NAMALWA (cell line): Measurements from ENCODE around the gene IL32.

Experiments
- DNase-seq: peaks from one replicate; pipeline ENCODE4 v3.0.0-alpha.2; 2015; ENCODE audit warnings: low spot score

The IL32 gene

DNA sequence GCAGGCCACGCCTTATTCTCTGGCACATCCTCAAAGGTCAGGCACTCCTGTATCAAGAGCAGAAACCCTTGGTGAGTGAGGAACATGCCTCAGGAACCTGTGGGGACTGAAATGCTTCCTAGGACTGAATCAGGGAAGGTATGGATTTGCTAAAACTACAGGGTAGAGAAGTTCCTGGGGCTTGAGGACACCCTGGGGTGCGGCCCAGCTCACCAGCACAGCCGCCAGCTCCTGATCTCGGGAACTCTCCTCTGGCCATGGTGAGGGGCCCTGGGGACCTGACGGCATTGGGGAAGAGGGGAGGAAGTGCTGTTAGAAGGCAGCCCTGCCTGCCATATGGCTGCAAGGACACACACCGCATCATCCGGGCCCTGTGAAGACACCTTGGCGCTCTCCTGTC is 26.1 kb downstream of the IL32 start:
- DNase-seq = no peak

DNA sequence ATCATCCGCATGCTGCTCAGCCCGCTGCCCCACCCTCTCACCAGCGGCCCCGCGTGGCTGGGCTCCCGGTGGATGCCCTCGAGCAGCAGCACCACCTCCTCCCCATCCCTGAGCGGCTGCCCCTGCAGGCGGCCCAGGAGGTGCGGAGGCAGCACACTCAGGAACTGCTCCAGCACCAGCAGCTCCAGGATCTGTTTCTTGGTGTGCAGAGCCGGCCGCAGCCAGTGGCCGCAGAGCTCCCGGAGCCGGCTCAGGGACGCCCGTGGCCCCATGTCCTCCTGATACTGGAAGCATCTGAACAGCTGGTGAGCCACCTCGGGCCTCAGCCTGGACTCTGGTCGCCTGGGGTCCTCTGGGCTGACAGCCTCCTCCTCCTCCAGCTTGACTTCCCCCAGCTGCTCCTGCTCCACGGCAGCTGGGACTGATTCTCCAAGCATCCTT is 27.1 kb downstream of the IL32 start:
- DNase-seq = no peak

DNA sequence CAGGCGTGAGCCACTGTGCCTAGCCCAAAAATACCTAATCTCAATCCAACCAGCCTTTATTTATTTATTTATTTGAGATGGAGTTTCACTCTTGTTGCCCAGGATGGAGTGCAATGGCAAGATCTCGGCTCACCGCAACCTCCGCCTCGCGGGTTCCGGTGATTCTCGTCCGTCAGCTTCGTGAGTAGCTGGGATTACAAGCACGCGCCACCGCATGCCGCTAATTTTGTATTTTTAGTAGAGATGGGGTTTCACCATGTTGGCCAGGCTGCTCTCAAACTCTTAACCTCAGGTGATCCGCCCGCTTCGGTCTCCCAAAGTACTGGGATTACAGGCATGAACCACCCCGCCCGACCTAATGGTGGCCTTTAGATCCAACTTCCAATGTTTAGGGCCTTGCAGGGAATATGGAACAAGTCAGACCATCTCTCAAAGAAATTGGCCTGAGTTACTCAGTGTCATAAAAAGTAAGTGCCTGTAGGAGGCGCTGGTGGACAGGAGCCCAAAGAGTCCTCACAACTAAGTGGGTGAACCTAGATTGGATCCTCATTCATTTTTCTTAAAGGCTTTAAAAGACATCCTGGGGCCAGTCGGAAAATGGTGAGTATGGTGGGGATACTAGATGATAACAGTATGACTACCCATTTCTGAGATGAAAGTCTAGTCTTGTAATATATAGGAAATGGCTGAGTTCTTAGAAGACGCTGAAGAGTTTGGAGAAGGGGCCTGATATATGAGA is 29.0 kb downstream of the IL32 start:
- peak; percentile 78 for DNase-seq

DNA sequence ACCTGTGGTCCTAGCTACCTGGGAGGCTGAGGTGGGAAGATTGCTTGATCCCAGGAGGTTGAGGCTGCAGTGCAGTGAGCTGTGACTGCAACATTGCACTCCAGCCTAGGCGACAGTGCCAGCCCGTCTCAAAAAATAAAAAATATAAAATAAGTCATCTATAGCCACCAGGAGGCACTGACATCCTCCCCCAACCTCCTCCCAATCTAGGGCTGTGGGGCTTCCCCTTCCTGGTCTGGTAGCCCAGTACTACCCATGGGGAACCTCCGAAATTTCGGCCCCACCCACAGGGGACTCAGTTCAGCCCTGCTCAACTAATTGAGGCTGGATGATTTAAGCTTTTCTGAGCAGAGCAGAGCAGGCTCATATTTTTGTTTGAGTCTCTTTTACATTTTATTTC is 30.4 kb downstream of the IL32 start:
- peak; percentile 80 for DNase-seq

DNA sequence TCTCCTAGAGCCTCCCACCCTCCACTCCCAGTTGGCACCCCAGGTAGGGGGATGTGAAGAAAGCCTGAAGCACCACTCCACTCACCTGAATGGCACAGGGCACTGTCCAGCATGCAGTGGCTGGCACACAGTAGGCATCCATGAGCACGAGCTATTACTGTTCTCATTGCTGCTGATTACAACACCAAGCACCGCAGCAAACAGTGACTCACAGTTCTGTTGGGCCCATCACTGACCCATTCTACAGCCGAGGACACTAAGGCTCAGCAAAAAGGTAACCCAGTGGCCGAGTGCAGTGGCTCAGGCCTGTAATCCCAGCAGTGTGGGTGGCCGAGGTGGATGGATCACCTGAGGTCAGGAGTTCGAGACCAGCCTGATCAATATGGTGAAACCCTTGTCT is 30.9 kb downstream of the IL32 start:
- no peak for DNase-seq

DNA sequence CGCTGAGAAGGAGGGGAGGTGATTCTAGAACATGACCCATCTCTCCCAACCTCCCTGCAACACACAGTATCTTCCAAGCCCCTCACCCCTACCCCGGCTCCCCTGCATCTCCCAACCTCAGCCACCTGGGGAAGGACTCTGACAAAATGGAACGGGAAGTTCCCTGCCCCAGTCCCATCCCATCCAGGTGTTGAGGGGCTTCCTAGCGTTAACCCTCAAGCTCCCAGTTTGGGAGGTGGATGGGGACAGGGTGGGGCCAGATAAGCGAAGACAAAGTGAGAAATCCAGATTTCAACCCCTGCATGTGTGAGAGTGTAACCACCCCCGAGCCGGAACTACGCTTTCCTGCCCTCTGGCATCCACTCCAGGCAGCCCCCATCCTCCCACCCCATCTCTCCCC is 31.8 kb downstream of the IL32 start:
- no peak for DNase-seq

DNA sequence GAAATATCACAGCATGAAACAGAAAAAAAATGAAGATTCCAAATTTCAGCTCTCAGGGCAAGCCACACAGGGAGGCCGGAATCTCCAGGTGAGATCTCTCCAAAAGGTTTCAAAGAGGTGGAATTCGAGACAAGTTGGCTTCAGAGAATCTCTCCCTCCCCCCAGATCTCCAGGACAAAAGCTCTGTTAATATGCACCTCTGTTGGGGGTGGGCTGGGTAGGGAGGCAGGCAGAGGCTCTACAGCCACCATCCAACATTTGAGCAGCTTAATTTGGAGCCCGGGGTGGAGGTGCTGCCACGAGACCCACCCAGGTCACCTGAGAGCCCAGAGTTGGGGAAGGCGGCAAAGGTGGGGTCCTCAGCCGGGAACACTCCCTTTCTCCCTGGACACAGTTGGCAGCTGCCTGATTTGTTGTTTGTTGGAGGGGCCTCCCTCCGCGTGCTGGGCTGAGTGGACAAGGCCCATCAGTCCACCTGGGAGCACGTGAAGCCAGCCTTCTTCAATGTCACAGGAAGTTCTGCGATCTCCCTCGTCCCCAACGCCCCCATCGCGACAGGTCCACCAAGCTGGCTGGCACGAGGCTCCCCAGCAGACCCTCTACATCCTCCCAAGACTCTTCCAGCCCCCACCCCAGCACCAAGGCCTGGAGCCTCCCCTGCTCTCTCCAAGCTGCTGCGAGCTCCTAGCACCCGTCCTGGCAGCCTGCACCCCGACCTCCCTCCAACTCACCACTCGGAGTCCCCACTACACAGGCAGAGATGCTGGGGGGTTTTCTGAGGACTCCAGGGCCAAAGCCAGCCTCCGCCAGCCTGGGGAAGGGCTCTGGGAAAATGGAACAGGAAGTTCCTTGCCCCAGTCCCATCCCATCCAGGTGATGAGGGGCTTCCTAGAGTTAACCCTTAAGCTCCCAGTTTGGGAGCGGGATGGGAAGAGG is 33.3 kb downstream of the IL32 start, which contains the start of gene ZSCAN10:
Gene ZSCAN10, minus strand, starts transcription at position 836 of the 936 bp plus-strand sequence. CDS start 6,357 bp downstream, outside the sequence.
- DNase-seq = no peak

DNA sequence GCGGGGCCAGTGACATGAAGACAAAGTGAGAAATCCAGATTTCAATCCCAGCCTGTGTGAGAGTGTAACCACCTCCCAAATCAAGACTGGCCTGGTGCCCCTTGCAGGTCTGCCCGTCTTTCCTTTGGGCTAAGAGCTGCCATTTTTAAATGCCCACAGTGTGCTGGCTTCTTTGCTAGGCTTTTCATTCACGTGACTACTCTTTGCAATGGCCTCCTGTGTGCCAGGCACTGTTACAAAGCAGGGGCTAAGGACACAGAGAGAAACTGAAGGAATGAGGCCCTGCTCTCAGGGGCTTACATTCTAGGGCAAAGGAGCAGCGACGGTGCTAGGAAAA is 33.9 kb downstream of the IL32 start:
- no peak for DNase-seq

DNA sequence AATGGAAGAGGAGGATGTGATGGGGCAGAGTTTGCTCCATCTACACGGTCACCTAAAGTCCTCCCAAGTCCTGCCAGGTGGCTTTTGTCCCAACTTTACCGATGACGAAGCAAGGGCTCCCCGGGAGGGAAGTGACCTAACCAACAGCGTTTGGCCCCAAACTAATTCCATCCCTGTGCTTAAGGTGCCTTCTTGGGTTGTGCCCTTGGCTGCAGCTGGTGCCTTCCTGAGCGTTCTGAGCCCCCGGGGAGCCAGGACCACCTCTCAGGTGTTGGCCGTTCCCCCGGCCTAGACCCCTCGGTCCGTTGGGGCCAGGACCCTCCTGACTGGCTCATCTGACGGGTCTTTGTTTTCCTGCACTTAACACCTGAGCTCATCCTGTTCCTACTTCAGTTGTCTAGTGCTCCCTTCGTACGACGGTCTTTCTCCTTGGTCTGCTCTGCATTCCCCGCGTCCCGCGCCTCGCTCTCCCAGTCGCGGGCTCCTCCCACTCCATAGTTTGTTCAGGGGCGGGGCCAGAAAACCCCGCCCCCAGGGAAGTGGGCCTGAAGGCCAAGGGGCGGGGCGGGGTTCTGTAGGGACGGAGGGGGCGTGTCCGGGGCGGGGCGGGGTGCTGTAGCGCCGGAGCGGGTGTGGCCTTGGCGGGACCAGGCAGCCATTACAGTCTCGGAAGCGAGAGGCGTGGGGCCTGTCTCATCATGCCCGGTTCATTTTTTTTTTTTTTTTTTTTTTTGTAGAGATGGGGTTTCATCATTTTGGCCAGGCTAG is 34.5 kb downstream of the IL32 start:
- DNase-seq = peak; percentile 89

DNA sequence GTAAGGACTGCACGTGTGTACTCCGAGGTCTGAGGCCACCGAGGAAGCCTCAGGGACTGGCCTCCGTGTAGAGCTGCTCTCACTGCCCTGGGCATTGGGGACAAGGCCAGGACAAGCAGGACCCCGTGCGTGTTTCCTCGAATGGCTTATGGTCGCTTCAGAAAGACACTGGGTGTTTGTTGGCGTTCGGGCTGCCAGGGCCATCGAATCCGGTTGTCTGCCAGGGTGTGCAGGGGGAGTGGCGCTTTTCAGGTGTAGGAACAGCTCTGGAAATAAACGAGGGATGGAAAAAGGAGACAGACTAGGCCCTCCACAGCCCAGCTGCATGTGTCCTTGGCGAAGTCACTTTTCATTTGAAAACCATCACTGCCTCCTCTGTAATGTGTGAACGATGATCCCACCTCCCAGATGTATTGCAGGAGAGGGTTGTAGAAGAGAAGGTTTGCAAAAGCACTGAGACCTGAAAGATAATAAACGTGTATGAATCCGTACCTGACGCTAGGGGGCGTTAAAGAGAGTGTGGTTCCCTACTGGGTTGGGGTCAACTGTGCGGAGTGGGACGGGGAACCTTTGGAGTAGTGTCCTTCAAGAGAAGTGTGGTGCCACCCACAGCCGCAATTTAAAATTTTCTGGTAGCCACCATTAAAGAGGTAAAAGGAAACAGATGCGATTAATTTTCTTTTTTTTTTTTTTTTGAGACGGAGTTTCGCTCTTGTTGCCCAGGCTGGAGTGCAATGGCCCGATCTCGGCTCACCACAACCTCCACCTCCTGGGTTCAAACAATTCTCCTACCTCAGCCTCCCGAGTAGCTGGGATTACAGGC is 35.8 kb downstream of the IL32 start:
- DNase-seq = peak; percentile 67

DNA sequence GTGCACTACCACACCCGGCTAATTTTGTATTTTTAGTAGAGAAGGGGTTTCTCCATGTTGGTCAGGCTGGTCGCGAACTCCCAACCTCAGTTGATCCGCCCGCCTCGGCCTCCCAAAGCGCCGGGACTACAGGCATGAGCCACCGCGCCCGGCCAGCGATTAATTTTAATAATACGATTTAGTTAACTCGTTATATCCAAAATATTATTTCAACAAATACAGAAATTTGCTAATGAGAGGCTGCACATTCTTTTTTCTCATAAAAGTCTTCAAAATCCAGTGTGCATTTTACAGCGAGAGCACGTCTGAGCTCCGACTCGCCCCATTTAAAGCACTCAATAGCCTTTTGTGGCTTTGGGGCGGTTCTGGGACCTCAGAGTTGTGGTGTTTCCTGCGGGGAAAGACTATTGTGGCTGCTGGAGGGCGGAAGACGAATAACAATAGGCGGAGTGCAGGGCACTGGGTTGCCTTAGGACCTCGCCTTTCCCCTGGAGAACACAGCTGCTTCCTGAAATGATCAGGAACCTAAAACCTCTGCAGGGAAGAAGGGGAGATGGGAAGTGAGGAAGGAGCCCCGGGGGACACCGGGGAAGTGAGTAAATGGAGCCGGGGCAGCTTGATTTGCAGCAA is 36.5 kb downstream of the IL32 start:
- no peak for DNase-seq

DNA sequence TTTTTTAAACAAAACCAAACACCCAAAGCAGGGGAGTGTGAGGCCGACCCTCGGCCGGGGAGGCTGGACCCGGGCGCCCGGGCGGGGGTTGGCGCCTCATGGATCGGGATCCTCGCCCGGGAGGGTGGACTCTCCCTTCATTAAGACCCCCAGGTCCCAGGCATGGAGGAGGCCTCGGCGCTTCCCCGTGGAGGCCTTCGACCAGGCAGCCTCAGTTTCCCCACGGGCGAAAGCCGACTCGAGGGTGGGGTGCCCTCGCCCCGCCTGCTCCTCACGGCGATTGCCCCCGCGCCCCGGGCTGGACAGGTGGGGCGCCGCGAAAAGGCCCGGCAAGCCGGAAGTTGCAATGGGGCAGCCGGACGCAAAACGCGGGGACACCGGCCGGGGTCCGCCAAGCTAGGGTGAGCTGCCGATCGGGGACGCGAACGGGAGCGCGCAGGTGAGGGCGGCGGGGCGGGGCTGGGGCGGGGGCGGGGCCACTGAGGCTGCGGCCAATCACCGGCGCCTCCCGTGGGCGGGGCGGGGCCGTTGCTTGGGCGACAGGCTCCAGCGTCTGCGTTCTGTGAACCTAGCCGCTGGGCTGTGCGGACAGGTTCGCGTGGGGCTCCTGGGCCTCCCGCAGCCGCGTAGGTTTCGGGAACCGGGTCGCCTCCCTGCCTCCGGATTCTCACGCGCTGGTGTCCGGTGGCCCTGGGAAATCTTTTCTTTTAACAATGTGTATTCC is 40.9 kb downstream of the IL32 start:
- peak; percentile 92 for DNase-seq

DNA sequence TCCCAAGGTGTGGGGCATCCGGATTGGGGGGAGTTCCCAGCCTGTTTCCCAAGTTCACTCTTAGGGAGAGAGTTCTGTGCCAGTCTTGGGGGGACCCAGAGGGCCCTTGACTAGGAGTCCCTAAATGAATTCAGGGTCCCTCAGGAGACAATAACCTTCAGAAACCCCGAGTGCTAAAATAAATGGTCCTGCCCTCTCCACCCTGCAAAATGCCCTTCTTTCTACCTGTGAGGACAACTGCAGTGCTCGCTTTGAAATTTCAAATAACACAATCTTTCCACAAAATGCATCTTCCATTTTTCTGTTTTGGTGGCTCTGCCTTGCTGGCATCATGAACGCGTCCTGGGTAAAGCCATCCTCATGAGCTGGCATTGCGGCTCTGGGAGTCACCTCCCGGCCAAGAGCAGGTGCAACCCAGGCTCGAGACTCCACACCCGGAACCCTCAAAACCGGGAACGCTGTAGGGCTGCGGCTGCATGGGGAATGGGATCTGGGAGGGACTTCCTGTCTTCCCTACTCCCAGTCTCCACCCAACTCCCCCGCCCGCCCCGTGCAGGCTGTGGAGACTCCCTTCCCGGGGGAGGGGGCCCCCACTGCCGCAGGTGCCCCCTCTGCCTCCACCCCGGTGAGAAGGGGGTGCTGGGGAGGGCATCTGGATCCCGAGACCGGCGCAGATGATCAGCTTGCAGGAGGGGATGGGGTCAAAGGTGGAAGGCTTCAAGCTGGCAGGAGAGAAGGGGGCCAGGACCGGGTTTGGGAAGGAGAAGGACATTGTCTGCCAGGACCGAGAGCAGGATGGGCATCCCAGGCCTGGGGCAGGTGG is 46.8 kb downstream of the IL32 start, which contains the start of gene ZNF205:
Gene ZNF205, plus strand, starts transcription at position 529 of the 823 bp plus-strand sequence. CDS start 845 bp downstream, outside the sequence.
- DNase-seq = no peak

DNA sequence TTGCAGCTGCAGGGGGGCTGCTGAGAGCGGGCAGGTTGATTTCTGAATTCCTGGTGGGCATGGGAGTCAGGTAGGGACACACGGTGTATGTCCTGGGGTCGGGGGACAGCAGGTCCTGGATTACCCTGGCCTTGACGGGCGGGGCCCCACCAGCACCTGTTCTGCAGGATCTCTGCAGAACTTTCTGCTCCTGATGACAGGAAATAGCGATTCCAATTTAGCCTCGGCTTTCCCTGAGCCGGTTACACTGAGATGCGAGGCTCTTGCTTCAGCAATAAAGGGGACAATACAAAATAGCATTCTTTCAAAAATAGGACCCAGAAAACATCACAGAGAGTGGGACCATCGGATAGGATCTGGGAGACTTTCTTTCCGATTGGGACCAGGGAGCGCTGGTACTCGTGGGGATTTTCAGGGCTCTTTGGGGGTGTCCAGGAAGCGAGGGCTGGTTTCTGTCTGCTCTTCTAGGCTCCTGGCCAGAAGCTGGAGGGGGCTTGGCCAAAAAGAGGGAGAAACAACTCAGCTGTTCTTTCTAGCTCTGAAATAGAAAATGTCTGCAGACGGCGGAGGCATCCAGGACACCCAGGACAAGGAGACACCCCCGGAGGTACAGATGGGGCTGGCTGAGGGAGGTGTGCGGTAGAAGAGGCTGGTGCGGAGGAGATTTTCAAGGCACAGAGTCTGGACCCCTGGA is 47.6 kb downstream of the IL32 start:
- DNase-seq = no peak

DNA sequence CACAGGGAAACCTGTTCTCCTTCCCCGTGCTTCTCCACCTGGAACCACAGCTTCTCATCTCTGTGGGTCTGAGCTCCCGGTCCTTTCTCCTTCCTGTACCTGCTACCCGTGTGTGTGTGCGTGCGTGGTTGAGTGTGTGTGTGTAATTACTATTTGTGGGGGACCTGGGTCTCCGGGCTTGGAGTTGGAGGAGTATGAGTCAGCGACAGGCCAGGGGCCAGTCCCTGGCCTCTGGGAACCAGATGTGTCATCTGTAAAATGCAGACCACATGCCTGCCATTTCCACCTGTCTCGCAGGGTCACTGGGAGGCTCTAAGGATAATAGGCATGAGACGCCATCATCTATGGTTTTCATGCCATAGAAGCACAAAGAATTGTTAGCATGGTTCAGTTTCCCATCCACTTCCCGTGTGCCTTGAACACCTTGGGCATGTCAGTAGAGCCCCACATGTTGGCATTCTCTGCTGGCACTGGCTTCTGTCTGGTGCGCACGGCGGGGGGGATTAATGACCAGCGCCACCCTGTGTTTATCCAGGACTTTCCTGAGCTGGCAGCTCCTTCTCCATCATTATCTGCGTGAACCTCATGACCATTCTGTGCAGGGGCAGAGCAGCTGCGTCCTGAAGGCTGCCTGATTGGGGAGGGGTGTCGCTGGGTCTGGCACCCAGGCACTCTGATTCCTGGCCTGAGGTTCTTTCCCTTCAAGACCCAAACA is 48.5 kb downstream of the IL32 start:
- DNase-seq = no peak

DNA sequence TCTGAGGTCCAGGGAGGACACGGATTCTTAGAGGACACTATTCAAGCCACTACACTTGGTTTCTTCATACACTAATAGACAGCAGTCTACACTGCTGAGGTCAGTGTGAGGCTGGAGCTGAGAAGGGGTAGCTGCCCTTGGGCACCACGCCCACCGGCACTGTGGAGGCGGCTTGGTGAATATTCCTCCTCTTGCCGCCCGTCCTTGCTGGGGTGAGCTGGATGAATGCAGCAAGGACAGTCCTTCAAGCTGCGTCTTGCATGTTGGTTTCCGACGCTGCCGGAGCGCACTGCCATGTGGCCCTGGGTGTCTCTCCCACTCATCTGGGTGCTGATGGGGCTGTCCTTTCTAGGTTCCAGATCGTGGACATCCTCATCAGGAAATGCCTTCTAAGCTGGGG is 49.6 kb downstream of the IL32 start:
- DNase-seq = no peak

DNA sequence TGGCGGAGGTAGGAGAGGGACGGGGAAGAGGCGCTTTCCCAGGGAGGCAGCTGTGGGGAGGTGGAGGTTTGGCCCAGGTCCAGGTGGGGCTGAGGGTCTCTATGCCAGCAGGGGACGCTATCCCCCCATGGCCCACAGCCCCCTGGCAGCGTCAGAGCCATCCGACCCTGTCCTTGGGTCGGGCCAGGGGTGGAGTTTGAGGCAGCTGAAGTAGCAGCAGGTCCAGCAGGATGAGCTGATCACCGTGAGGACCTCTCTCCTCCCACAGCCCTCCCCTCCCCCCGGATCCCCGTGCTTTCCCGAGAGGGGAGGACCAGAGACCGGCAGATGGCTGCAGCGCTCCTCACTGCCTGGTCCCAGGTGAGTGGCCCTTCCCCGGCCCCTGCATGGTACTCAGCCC is 50.1 kb downstream of the IL32 start:
- DNase-seq = peak; percentile 45

DNA sequence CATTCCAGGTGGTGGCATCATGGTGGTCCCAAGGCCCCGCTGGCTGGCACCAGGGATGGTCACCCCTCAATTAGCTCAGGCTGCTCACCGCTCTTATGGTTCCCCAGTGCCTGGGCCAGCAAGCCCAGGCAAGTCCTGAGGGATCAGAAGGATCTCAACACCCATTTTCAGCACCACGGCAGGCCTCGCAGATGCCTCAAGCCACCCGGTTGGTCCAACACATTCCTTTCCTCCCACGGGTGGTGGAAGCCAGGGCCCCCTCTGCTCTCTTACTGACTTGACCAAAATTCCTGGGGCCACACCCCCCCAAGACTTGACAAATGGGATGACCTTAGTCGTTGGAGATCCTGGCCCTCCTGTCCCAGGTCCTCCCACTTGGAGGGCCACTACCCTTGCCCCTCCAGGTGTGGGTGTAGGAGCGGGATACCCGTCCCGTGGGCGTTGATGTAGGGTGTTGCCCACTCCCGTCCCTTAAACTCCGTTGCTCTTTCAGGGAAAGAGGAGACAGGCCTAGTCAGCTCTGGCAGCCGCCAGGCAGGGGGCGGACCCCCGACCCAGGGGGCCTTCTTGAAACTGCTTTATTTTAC is 52.9 kb downstream of the IL32 start:
- no peak for DNase-seq
